ENCODE results near the gene ERFE. TPM values are rescaled to one million over a fixed set of nuclear protein-coding genes. Genes with fewer than 3 reads are reported as not detected.

ERFE gene
- total RNA-seq, 1 experiment from 2014 or later = 10.3 TPM

GRCh38 chr2:238180554-238180953 lies 21.8 kb downstream of the ERFE start:
- in situ Hi-C loops (cut with HindIII; ENCODE audit: low pct_unique_long_range_greater_than_20kb, low sequenced_read_pairs) = no loop called here
- no peaks in the 10 kb centered on the region for H3K27me3 ChIP-seq (ENCODE audit: control insufficient read depth, insufficient read depth, low read length)
- no peaks in the 10 kb centered on the region for H3K4me1 ChIP-seq (ENCODE audit: control insufficient read depth, insufficient read depth, low read length)
- peaks cover 24% of the 10 kb centered on the region for H3K36me3 ChIP-seq (ENCODE audit: control insufficient read depth, insufficient read depth, low read length)
- BruUV-seq (replicated peaks) = no TSS peak
- no peak overlapping the region for H3K27ac ChIP-seq (ENCODE audit: low read length)
- TF ChIP-seq CTCF (IDR thresholded peaks at IDR 0.05) (no peak), TCF7L2 (IDR thresholded peaks at IDR 0.05; ENCODE audit: low read depth, low read length) (no peak), POLR2AphosphoS5 (IDR thresholded peaks at IDR 0.05; ENCODE audit: low read depth, low read length) (no peak), REST (IDR thresholded peaks at IDR 0.05; ENCODE audit: insufficient read depth in 1 of 2, low read depth in 2 of 2, low read length in 1 of 2) (no peak), SIN3A (IDR thresholded peaks at IDR 0.05; ENCODE audit: borderline replicate concordance, insufficient read depth, low read depth, low read length) (no peak)
- DNase-seq (ENCODE audit: low read depth, low spot score) (no peak), ATAC-seq (no peak)
- H3K4me3 ChIP-seq (ENCODE audit: low read depth in 2 of 2, low read length in 2 of 2) = no peak overlapping the region
- POLR2A ChIA-PET = no interaction called here
- H3K9me3 ChIP-seq (ENCODE audit: control insufficient read depth, insufficient read depth, low read depth, low read length) = no peaks in the 10 kb centered on the region
- CTCF ChIA-PET = no interaction called here
- intact Hi-C loops (cut with micrococcal nuclease; ENCODE audit: unreplicated experiment) = no loop called here

GRCh38 chr2:238182362-238182761 lies 23.6 kb downstream of the ERFE start:
- DNase-seq (ENCODE audit: low read depth, low spot score) (no peak), ATAC-seq (no peak)
- Histone ChIP-seq H3K27ac (ENCODE audit: low read length) (no peak overlapping the region), H3K27me3 (ENCODE audit: control insufficient read depth, insufficient read depth, low read length) (no peaks in the 10 kb centered on the region), H3K9me3 (ENCODE audit: control insufficient read depth, insufficient read depth, low read depth, low read length) (no peaks in the 10 kb centered on the region), H3K4me3 (ENCODE audit: low read depth in 2 of 2, low read length in 2 of 2) (no peak overlapping the region), H3K36me3 (ENCODE audit: control insufficient read depth, insufficient read depth, low read length) (peaks cover 30% of the 10 kb centered on the region), H3K4me1 (ENCODE audit: control insufficient read depth, insufficient read depth, low read length) (no peaks in the 10 kb centered on the region)
- in situ Hi-C loops (cut with HindIII; ENCODE audit: low pct_unique_long_range_greater_than_20kb, low sequenced_read_pairs) (no loop called here), intact Hi-C loops (cut with micrococcal nuclease; ENCODE audit: unreplicated experiment) (no loop called here)
- TF ChIP-seq REST (IDR thresholded peaks at IDR 0.05; ENCODE audit: insufficient read depth in 1 of 2, low read depth in 2 of 2, low read length in 1 of 2) (no peak), POLR2AphosphoS5 (IDR thresholded peaks at IDR 0.05; ENCODE audit: low read depth, low read length) (no peak), CTCF (IDR thresholded peaks at IDR 0.05) (no peak), SIN3A (IDR thresholded peaks at IDR 0.05; ENCODE audit: borderline replicate concordance, insufficient read depth, low read depth, low read length) (no peak), TCF7L2 (IDR thresholded peaks at IDR 0.05; ENCODE audit: low read depth, low read length) (no peak)
- ChIA-PET POLR2A (no interaction called here), CTCF (no interaction called here)
- BruUV-seq (replicated peaks) = no TSS peak
